ENCODE results near the gene EREG.

EREG gene

GRCh38 chr4:74433043-74433442, 68.1 kb downstream of the EREG start:
- DNase-seq = no peak

- no peak for DNase-seq
Measured at GRCh38 chr4:74433541-74434172, 68.7 kb downstream of the EREG start.

GRCh38 chr4:74435296-74435695, 70.4 kb downstream of the EREG start:
- DNase-seq = no peak

GRCh38 chr4:74437866-74438265, 72.9 kb downstream of the EREG start:
- no peak for DNase-seq

Measured in inflammatory macrophage treated with lipopolysaccharide for 4 hours (primary cell).